ENCODE data around the gene GRM4.

The GRM4 gene

GRCh38 chr6:34161857-34162515, 16.1 kb upstream of the GRM4 start:
- TF ChIP-seq RAD21 (IDR thresholded peaks at IDR 0.05; ENCODE audit: low read depth) (no peak), EP300 (IDR thresholded peaks at IDR 0.05; ENCODE audit: borderline replicate concordance) (no peak), CREB1 (IDR thresholded peaks at IDR 0.05; ENCODE audit: low read depth) (no peak), NFIC (IDR thresholded peaks at IDR 0.05) (no peak), TEAD4 (IDR thresholded peaks at IDR 0.05) (no peak), YY1 (IDR thresholded peaks at IDR 0.05; ENCODE audit: low read depth) (no peak), EGR1 (IDR thresholded peaks at IDR 0.05) (no peak), ZBTB7A (IDR thresholded peaks at IDR 0.05; ENCODE audit: low read depth) (no peak), REST (IDR thresholded peaks at IDR 0.05; ENCODE audit: low read depth) (no peak), MAX (IDR thresholded peaks at IDR 0.05) (no peak)

- TF ChIP-seq ZBTB7A (IDR thresholded peaks at IDR 0.05; ENCODE audit: low read depth), result no peak
- TF ChIP-seq TEAD4 (IDR thresholded peaks at IDR 0.05), result no peak
- TF ChIP-seq REST (IDR thresholded peaks at IDR 0.05; ENCODE audit: low read depth), result no peak
- no peak for TF ChIP-seq FOXM1 (IDR thresholded peaks at IDR 0.05; ENCODE audit: borderline replicate concordance, low read depth)
- TF ChIP-seq CREB1 (IDR thresholded peaks at IDR 0.05; ENCODE audit: low read depth), result no peak
- no peak for TF ChIP-seq YY1 (IDR thresholded peaks at IDR 0.05; ENCODE audit: low read depth)
Measured at GRCh38 chr6:34159844-34160243, 14.0 kb upstream of the GRM4 start.

GRCh38 chr6:34158876-34159275, 13.0 kb upstream of the GRM4 start:
- no peak for TF ChIP-seq REST (IDR thresholded peaks at IDR 0.05; ENCODE audit: low read depth)
- no peak for TF ChIP-seq FOXM1 (IDR thresholded peaks at IDR 0.05; ENCODE audit: borderline replicate concordance, low read depth)
- TF ChIP-seq ZBTB7A (IDR thresholded peaks at IDR 0.05; ENCODE audit: low read depth), result no peak
- TF ChIP-seq CEBPB (IDR thresholded peaks at IDR 0.05), result no peak
- TF ChIP-seq RAD21 (IDR thresholded peaks at IDR 0.05; ENCODE audit: low read depth), result no peak
- TF ChIP-seq TCF12 (IDR thresholded peaks at IDR 0.05; ENCODE audit: low read depth), result no peak
- TF ChIP-seq EGR1 (IDR thresholded peaks at IDR 0.05), result no peak

- TF ChIP-seq REST (IDR thresholded peaks at IDR 0.05; ENCODE audit: low read depth) (no peak), MAX (IDR thresholded peaks at IDR 0.05) (no peak), TEAD4 (IDR thresholded peaks at IDR 0.05) (no peak), FOXM1 (IDR thresholded peaks at IDR 0.05; ENCODE audit: borderline replicate concordance, low read depth) (no peak), RAD21 (IDR thresholded peaks at IDR 0.05; ENCODE audit: low read depth) (no peak)
Measured at GRCh38 chr6:34157851-34158250, 12.0 kb upstream of the GRM4 start.
